Natural killer cell (primary cell): ENCODE measurements around the gene AARS2. TPM values are rescaled to one million over a fixed set of nuclear protein-coding genes. Genes with fewer than 3 reads are reported as not detected.

Source experiments
- ATAC-seq, 3 donors: fragments of 150-1000 bp in 2 of 3; fragments of 200-7000 bp in 1 of 3; cut with Tn5 transposase; 1 replicate in 1 of 3; 2 replicates in 2 of 3; pipeline ENCODE4 v1.10.0; 2021; ENCODE audit warnings: mild to moderate bottlenecking in 2 of 3, moderate library complexity in 2 of 3
- DNase-seq, 2 donors: peaks; one replicate each; pipeline versions ENCODE4 v3.0.0 to v3.0.0-alpha.2; 2013 to 2021; ENCODE audit warnings: mixed read lengths in 1 of 2
- H3K27ac ChIP-seq: one replicate; pipeline ENCODE4 v1.5.1; 2013; ENCODE audit warnings: mild to moderate bottlenecking, low read length
- H3K27me3 ChIP-seq: one replicate; pipeline ENCODE4 v1.6.1; 2013; ENCODE audit warnings: low read length; ENCODE audit not compliant: control insufficient read depth, insufficient read depth
- H3K36me3 ChIP-seq: one replicate; pipeline ENCODE4 v1.6.1; 2013; ENCODE audit warnings: low read length; ENCODE audit not compliant: control insufficient read depth, insufficient read depth
- H3K4me1 ChIP-seq: one replicate; pipeline ENCODE4 v1.6.1; 2013; ENCODE audit warnings: low read length; ENCODE audit not compliant: control insufficient read depth, insufficient read depth
- H3K4me3 ChIP-seq: one replicate; pipeline ENCODE4 v1.5.1; 2013; ENCODE audit warnings: low read length
- H3K9me3 ChIP-seq: one replicate; pipeline ENCODE4 v1.6.1; 2013; ENCODE audit warnings: low read length; ENCODE audit not compliant: control insufficient read depth, insufficient read depth
- H3K27ac Mint-ChIP-seq, 2 donors: one replicate each; pipeline ENCODE4 v1.8.0; 2022; ENCODE audit warnings: mild to moderate bottlenecking in 2 of 2, mixed read lengths in 2 of 2, moderate library complexity in 1 of 2
- H3K27me3 Mint-ChIP-seq, 2 donors: one replicate each; pipeline ENCODE4 v1.8.0; 2022; ENCODE audit warnings: low read depth in 2 of 2, mixed read lengths in 2 of 2
- H3K36me3 Mint-ChIP-seq: one replicate; pipeline ENCODE4 v1.8.0; 2022; ENCODE audit warnings: mixed read lengths
- H3K4me1 Mint-ChIP-seq, 2 donors: one replicate each; pipeline ENCODE4 v1.8.0; 2022; ENCODE audit warnings: mixed read lengths in 2 of 2
- H3K4me3 Mint-ChIP-seq: one replicate; pipeline ENCODE4 v1.8.0; 2022; ENCODE audit warnings: mild to moderate bottlenecking, moderate library complexity, mixed read lengths
- H3K9me3 Mint-ChIP-seq, 2 donors: one replicate each; pipeline ENCODE4 v1.8.0; 2022; ENCODE audit warnings: mixed read lengths in 2 of 2
- CTCF ChIP-seq: fragments of 200-600 bp; IDR thresholded peaks from one replicate; pipeline ENCODE4 v1.8.0; 2022; ENCODE audit warnings: antibody characterized with exemption
- WGBS: methylation state at CpG from one replicate; pipeline ENCODE4 v1.1.7; 2013; ENCODE audit warnings: missing lambda C conversion rate; ENCODE audit not compliant: insufficient coverage; 5-methylcytosine and 5-hydroxymethylcytosine counted together
- intact Hi-C: fragments of 100-400 bp; cut with micrococcal nuclease; formaldehyde crosslinking; loops from one replicate; pipeline ENCODE4 v1.14.2; 2022
- total RNA-seq, 4 donors: library from RNA; stranded (reverse); fragments of 120-200 nt in 1 of 4; gene quantifications; one replicate each; pipeline versions ENCODE4 v1.2.3 to v1.2.4, GENCODE V29; 2013 to 2022

The AARS2 gene
- total RNA-seq, 3 donors from 2014 or later (not counting 1 experiment from before 2014, with no cell fraction given) = 14.1 to 17.2 (median 14.2) TPM

DNA sequence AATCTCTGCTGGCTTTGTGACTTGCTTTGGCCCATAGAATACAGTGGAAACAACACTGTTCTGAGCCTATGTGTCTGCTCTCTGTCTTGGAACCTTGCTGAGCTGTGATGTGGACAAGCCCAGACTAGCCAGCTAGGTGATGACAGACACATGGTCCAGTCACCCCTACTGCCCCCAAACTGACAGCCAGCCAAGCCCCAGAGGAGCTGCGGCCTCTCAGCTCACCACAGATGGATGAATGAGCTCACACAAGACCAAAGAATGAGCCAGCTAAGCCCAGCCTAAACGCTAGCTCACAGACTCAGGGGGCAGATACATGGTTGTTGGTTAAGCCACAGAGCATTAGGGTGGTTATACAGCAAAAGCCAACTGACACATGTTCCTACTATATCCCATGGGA, 4.1 kb downstream of the AARS2 start:
- ATAC-seq = no peak
- Mint-ChIP-seq H3K4me1 (peaks cover 18 to 31% of the 10 kb centered on the region in 2 donors), H3K4me3 (no peak overlapping the region), H3K36me3 (peaks cover 8% of the 10 kb centered on the region), H3K9me3 (no peaks in the 10 kb centered on the region), H3K27ac (no peak overlapping the region), H3K27me3 (no peaks in the 10 kb centered on the region)
- intact Hi-C loops = no loop called here
- H3K9me3 ChIP-seq = no peaks in the 10 kb centered on the region
- H3K27ac ChIP-seq = no peak overlapping the region
- peaks cover 45% of the 10 kb centered on the region for H3K36me3 ChIP-seq
- TF ChIP-seq CTCF = no peak
- H3K4me1 ChIP-seq = peaks cover 11% of the 10 kb centered on the region
- 98% methylated on average over 2 of the region's 2 CpGs for WGBS
- no peak overlapping the region for H3K4me3 ChIP-seq
- H3K27me3 ChIP-seq = no peaks in the 10 kb centered on the region
- no peak for DNase-seq

DNA sequence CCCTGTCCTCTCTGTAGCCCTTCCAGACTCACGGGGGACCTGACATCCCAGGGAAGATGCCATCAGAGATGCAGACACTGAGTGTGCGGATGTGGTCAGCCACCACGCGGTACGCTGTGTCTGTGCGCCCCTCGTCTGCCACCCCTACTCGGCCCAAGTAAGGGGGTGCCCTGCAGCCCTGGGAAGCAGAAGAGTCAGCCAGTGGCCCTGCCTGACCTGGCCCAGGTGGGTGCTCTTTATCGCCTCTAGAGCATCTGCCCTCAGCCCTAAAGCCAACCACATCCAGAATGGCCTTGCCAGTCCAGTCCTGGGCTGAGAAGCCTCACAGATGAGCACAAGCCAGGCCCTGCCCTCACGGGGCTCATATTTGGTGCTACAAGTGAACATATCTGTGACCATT, 5.9 kb downstream of the AARS2 start:
- Histone ChIP-seq H3K4me3 (no peak overlapping the region), H3K4me1 (peaks cover 4% of the 10 kb centered on the region), H3K27ac (no peak overlapping the region), H3K27me3 (no peaks in the 10 kb centered on the region), H3K9me3 (no peaks in the 10 kb centered on the region), H3K36me3 (peaks cover 63% of the 10 kb centered on the region)
- ATAC-seq (no peak), DNase-seq (no peak)
- H3K27me3 Mint-ChIP-seq = no peaks in the 10 kb centered on the region
- no peak for TF ChIP-seq CTCF
- intact Hi-C loops = no loop called here
- peaks cover 3 to 15% of the 10 kb centered on the region in 2 donors for H3K4me1 Mint-ChIP-seq
- H3K9me3 Mint-ChIP-seq = no peaks in the 10 kb centered on the region
- H3K27ac Mint-ChIP-seq = no peak overlapping the region
- H3K4me3 Mint-ChIP-seq = no peak overlapping the region
- 96% methylated on average over 10 of the region's 10 CpGs for WGBS
- H3K36me3 Mint-ChIP-seq = peaks cover 8% of the 10 kb centered on the region

DNA sequence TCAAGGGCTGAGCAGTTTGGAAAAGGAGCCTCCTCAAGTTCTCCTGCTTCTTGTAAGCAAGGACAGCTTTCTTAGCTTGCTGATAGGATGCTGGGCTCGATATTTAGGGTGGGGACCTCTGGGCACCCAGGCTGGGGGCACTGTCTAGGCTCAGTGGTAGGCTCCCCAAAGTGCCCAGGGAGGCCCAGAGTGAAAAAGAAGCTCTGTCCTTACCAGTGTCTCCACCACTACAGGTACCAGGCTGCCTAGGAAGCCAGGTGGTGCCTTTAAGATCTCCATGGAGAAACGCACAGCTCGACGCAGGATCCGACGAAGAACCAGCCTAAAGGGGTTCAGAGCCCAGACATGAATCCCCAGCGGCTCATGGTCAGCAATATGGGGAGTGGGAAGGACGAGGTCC, 6.4 kb downstream of the AARS2 start:
- Histone ChIP-seq H3K27ac (no peak overlapping the region), H3K36me3 (peaks cover 68% of the 10 kb centered on the region), H3K27me3 (no peaks in the 10 kb centered on the region), H3K4me1 (no peaks in the 10 kb centered on the region), H3K9me3 (no peaks in the 10 kb centered on the region), H3K4me3 (no peak overlapping the region)
- Mint-ChIP-seq H3K27me3 (no peaks in the 10 kb centered on the region), H3K9me3 (no peaks in the 10 kb centered on the region), H3K4me1 (peaks cover 0 to 10% of the 10 kb centered on the region in 2 donors), H3K4me3 (no peak overlapping the region), H3K27ac (no peak overlapping the region), H3K36me3 (peaks cover 8% of the 10 kb centered on the region)
- TF ChIP-seq CTCF = no peak
- DNase-seq (no peak), ATAC-seq (no peak)
- intact Hi-C loops = no loop called here
- WGBS = 97% methylated on average over 8 of the region's 8 CpGs

- H3K9me3 ChIP-seq = no peaks in the 10 kb centered on the region
- Mint-ChIP-seq H3K9me3 (no peaks in the 10 kb centered on the region), H3K27ac (no peak overlapping the region), H3K4me1 (peaks cover 0 to 7% of the 10 kb centered on the region in 2 donors), H3K27me3 (no peaks in the 10 kb centered on the region), H3K36me3 (peaks cover 8% of the 10 kb centered on the region), H3K4me3 (no peak overlapping the region)
- DNase-seq = no peak
- 96% methylated on average over 5 of the region's 5 CpGs for WGBS
- H3K4me3 ChIP-seq = no peak overlapping the region
- no peaks in the 10 kb centered on the region for H3K27me3 ChIP-seq
- no peak for ATAC-seq
- TF ChIP-seq CTCF = no peak
- no peak overlapping the region for H3K27ac ChIP-seq
- no peaks in the 10 kb centered on the region for H3K4me1 ChIP-seq
- intact Hi-C loops = no loop called here
- peaks cover 69% of the 10 kb centered on the region for H3K36me3 ChIP-seq
Observed at GRCh38 chr6:44305200-44305725, 7.9 kb downstream of the AARS2 start.
